ENCODE results near the gene TAF11L14.

DNA sequence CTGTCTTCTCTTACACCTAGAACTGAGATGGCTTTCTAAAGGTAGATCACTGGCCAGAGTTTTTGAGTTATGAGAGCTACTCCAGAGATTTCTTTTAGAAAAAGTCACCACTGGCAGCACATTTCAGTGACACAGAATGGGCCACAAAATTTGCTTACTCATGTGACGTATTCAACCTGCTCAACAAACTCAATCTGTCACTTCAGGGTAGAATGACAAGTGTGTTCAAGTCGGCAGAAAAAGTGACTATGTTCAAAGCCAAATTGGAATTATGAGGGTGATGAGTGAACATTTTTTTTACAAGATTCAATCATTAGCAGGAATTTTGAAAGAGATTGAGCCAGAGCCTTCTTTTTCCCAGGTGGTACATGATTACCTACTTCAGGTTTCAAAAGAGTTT, 46.5 kb downstream of the TAF11L14 start:
- no peak for TF ChIP-seq POLR2A (IDR thresholded peaks at IDR 0.05; ENCODE audit: low read length)
- no peak for TF ChIP-seq GATA1 (IDR thresholded peaks at IDR 0.05; ENCODE audit: low read depth, low read length)
